ENCODE results near the gene BCAR3.
A peak's percentile ranks its signal among the peaks of the same experiment; 100 is the strongest.
"Not testable (repeated sequence)": the region's sequence is repeated elsewhere in the genome, so short reads cannot be mapped to it uniquely, and the experiment has no call there.

Gene BCAR3

GRCh38 chr1:93573940-93574469 is 107.6 kb downstream of the BCAR3 start:
- no peak for DNase-seq

DNA sequence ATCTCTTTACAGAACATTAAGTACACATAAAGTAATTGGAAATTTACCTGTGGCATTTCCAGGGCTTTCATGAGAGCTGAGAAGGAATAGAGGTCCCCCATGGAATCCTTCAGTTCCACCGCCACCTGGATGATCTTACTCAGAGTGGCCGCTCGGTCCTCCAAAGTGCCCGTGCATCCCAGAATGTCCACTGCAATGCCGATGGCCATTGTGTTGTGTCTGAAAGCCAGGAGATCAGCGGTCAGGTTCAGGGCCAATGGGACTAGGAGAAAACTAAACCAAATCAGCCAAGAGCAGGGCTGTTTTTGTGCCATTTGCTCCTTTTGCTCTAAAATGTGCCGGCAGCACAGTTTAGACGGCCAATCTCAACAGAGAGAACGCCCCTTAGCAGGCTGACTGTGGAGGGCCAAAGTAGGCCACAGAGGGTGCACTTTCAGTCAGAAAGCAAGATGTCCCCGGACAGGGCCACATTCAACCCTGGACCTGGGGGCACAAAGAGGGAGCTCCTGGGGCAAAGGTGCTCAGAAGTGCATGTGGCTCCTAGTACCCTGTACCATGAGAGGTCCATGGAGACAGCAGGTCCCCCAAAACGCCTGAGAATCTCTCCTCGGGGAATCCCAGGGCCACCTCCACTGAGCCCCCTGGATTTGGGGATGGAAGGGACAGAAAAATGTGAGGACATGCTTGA is 109.9 kb downstream of the BCAR3 start:
- no peak for DNase-seq

DNA sequence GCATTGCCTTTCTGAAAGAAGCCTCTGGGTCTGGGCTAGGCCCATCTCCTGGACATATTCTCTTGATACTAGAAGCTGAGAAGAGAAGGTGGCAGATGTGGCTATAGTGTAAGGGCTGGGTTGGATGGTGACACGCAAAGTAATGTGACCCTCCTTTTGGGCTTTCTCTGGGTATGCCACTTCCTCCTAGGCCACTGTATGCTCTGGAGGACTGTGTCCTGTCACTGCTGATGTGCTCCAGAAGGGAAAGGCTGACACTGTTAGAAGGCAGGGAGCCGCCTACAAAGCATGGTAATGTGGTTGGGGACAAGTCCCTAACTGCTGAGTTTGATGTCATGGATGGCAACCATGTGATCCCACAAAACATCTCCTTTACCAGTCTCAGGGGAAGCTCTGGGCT is 112.1 kb downstream of the BCAR3 start:
- DNase-seq: no peak

- no peak for DNase-seq
These were observed 114.2 kb downstream of the BCAR3 start for GRCh38 chr1:93567255-93567918.

DNA sequence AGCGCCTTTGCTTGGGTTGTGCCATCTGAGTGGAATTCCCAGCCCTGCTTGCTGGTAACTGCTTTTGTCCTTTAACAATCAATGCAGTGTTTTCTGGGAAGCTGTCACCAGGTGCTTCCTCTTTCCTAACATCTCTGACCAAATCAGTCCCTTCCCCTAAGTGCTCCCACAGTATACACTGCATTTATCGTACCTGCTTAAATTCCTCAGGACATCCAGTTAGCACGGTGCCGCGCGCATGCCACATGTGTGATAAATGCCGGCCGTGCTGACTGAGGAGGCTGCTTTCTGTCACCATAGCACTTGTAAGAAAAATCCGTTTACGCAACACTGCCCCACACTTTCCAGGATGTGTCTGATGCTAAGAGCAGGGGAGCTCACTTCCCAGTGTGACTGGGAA is 115.4 kb downstream of the BCAR3 start:
- no peak for DNase-seq

DNA sequence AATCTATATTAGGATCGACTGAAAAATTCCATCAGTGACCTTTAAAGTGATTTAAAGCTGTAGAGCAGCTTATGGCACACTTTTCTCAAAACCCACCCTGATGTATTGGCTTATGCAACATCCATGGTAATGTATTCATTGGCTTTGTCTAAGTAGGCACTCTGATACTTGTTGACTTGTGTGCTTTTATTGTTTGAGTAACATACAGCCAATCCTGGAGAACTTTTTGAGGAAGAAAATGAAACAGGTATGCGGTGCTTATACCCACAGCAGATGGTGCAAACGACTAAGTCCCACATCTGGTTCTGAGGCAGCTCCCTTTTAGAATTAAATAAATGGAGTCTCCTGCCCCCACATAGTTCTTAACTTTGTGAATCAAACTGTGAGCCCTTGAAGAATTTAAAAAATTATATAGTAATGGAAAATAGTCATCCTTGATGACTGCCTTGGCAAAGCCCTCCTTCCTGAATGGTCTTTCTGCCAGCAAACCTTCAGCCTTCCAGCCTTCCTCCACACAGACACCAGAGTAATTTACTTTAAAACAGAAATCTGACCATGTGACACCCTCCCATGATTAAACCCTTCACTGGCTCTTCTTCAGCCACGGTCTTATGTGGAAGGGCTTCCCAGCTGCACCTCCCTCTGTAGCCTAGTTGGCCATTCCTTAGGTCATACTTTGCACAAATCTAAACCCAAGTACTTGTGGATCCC is 116.0 kb downstream of the BCAR3 start:
- no peak for DNase-seq

- no peak for DNase-seq
These were observed 121.9 kb downstream of the BCAR3 start for GRCh38 chr1:93559695-93560094.

DNA sequence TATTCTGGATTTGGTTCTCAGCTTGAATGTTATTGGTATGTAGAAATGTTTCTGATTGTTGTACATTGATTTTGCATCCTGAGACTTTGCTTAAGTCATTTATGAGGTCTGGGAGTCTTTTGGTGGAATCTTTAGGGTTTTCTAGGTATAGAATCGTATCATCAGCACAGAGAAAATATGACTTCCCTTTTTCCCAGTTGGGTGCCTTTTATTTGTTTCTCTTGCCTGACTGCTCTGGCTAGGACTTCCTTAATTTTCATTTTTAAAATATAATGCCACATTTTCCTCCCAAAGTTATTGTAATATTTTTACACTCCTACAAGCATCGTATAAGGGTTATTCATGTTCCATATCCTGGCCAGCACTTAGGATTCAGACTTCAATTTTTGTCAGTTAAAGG is 122.6 kb downstream of the BCAR3 start:
- DNase-seq: no peak

GRCh38 chr1:93556291-93556690 is 125.3 kb downstream of the BCAR3 start:
- DNase-seq: peak; percentile 76

GRCh38 chr1:93554883-93555872 is 126.5 kb downstream of the BCAR3 start:
- no peak for DNase-seq

DNA sequence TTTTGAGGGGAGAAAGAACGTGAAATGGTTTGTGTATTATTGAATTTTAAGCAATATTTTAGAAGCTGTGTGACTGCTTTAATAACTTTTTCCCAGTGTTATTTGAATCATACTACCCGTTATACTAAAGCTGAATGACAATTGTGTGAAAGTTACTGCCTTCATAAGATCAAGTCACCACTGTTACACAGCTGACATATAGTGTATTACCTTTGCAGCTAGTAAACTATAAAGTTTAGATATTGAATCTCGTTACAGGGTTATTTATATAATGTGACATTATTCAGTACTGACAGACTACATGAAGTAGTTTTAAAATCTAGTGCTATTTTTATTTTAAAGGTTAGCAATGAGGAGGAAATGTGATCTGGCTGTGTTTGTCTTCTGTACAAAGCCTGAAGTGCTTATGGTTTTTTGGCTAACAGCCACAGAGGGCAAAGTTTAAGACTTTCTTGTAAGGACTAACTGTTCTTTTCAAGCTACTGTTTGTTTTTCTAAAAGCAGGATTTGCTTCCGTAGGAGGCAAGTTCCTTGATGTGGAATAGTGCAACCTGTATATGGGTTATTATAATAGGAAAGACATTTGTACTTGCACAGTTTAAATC is 127.6 kb downstream of the BCAR3 start:
- not testable (repeated sequence) for DNase-seq

DNA sequence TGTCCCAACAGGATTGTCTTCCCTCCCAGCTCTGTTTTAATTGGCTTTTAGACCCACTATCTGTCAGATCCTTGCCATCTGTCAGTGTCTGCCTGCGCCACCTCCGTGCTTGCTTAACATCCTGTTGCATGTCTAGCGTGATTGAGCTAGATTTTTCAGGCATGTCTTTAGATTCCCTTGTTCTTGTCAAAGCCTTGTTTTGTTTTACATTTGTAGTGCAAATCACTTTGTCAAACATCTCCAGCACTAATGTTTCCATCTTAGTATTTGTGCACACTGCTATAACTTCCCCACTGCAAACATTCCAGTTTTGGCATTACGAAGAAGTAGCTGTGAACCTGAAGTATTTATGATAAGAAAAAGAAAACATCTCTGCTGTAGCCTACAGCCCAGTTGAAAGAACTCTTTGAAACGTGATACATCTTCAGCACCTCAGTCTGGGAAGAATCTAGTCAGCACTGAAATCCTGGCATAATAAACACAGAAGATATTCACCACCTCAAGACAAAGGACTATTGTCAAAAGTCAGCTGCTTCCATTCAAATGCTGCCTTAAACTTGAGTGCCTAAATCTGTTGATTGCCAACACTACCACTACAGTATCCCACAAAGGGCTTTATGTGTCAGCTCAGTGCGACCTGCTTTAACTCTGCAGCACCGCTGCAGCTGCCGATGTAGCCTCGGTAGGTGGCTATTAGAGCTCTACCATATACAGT is 128.7 kb downstream of the BCAR3 start:
- DNase-seq: peak; percentile 27

DNA sequence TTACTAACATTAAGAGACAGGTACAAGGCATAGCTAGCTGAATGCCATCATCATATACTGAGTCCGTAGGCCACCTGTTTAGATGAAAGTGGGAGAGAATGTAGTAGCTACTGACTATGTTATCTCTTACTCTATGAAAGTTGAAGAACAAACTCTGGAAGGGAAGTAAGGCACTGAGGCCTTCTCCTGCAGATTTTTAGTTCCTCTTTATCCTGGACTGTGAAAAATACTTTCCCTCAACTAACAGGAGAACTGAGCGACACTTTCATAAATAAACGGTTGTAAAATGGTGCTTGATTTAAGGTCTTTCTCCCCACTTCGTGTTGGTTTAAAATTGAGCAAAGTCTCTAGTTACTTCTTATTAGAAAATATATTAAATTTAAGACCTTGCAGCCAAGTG is 131.8 kb downstream of the BCAR3 start:
- no peak for DNase-seq

GRCh38 chr1:93549131-93549530 is 132.5 kb downstream of the BCAR3 start:
- DNase-seq: no peak

- DNase-seq: no peak
These were observed 135.3 kb downstream of the BCAR3 start for GRCh38 chr1:93546162-93546863.

GRCh38 chr1:93542398-93542797 is 139.2 kb downstream of the BCAR3 start:
- DNase-seq: no peak

DNA sequence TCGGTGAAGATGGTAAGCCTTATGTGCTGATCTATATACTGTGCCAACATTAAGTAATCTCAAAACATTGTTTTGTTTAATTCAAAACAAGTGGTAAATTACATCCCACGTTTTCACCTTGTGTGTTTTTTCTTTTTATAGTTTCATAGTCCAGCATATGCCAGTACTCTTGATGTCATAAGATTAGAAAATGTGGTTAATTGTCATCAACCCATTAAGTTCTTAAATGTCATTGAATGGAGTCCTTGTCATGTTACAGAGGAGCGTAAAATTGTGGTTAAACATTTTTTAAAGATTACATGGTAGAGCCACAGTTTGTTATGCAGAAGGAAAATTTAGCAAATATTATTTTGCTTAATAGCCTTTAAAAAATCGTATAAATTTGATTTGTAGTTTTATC is 140.6 kb downstream of the BCAR3 start:
- DNase-seq: no peak

DNA sequence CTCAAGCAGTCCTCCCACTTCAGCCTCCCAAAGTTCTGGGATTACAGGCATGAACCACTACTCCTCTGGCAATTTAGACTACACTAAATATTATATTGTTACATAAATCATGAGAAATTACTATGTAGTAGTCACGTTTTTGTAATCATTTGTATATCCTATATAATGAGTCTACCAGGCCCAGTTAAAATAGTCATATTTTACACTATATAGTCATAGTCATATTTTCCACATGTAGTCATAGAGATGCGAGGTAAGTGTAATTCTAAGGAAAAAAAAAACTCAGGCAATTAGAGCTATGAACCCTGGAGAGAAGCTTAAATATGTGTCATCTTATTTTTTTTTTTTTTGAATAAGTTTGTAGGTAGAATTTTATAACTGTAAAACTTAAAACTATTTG is 143.7 kb downstream of the BCAR3 start:
- DNase-seq: no peak

DNA sequence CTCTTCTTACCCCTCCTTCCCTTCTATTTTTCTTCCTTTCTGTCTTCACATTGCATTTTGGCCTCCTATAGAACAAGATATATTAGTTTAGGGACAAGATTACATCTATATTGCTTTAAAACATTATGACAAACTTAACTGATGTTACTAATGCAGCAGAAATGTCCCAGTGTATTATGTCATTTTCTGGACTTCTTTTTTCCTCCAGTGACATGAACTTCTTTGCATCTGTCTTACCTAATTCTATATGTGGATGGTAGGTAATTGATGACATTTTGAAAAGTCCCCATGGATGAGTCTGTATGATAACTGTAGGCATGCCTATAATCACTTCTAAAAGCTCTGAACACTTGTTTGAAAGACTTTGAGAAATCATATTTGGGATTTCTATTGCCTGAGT is 144.2 kb downstream of the BCAR3 start:
- DNase-seq: no peak

- no peak for DNase-seq
These were observed 148.0 kb downstream of the BCAR3 start for GRCh38 chr1:93533677-93534076.

Measured in NCI-H1105 (cell line).